ENCODE results near the gene VPS37C. TPM values are rescaled to one million over a fixed set of nuclear protein-coding genes. Genes with fewer than 3 reads are reported as not detected.
A peak's percentile ranks its signal among the peaks of the same experiment; 100 is the strongest.

VPS37C gene
- total RNA-seq, 1 experiment from 2014 or later: 24.0 TPM

DNA sequence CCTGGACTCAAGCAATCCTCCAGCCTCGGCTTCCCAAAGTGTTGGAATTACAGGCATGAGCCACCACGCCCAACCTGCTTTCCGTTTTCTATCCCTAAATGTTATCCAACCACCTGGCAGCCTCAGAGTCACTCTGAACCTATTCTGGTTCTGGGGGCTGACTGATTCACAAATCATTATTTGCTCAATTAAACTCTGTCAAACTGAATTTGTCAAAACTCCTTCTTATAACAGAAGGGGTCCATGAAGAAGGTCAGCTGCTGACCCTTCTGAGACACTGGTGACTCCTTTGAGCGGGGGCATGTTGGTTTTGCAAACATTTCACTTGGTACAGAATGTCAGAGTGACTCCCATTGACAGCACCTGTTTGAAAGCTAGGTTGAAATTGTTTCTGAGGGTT, 1.8 kb upstream of the VPS37C start:
- H3K4me1 ChIP-seq (ENCODE audit: control insufficient read depth, insufficient read depth, low read length): peaks cover 30% of the 10 kb centered on the region
- intact Hi-C loops (cut with micrococcal nuclease; ENCODE audit: unreplicated experiment): no loop called here
- H3K27me3 ChIP-seq (ENCODE audit: control insufficient read depth, insufficient read depth, low read length): no peaks in the 10 kb centered on the region
- ATAC-seq (no peak), DNase-seq (ENCODE audit: low read depth, low spot score) (no peak)
- H3K27ac ChIP-seq (ENCODE audit: low read length): no peak overlapping the region
- no peak overlapping the region for H3K4me3 ChIP-seq (ENCODE audit: low read depth in 2 of 2, low read length in 2 of 2)
- POLR2A ChIA-PET: no interaction called here
- no peaks in the 10 kb centered on the region; the same call in 1 of the 2 replicates for H3K36me3 ChIP-seq (ENCODE audit: control insufficient read depth, insufficient read depth, low read length)
- in situ Hi-C loops (cut with HindIII; ENCODE audit: low pct_unique_long_range_greater_than_20kb, low sequenced_read_pairs): no loop called here
- H3K9me3 ChIP-seq (ENCODE audit: control insufficient read depth, insufficient read depth, low read depth, low read length): no peaks in the 10 kb centered on the region
- BruUV-seq (replicated peaks): no TSS peak
- TF ChIP-seq POLR2AphosphoS5 (IDR thresholded peaks at IDR 0.05; ENCODE audit: low read depth, low read length) (no peak), TCF7L2 (IDR thresholded peaks at IDR 0.05; ENCODE audit: low read depth, low read length) (no peak), SIN3A (IDR thresholded peaks at IDR 0.05; ENCODE audit: borderline replicate concordance, insufficient read depth, low read depth, low read length) (no peak)
- TF ChIP-seq, protein P1, sequence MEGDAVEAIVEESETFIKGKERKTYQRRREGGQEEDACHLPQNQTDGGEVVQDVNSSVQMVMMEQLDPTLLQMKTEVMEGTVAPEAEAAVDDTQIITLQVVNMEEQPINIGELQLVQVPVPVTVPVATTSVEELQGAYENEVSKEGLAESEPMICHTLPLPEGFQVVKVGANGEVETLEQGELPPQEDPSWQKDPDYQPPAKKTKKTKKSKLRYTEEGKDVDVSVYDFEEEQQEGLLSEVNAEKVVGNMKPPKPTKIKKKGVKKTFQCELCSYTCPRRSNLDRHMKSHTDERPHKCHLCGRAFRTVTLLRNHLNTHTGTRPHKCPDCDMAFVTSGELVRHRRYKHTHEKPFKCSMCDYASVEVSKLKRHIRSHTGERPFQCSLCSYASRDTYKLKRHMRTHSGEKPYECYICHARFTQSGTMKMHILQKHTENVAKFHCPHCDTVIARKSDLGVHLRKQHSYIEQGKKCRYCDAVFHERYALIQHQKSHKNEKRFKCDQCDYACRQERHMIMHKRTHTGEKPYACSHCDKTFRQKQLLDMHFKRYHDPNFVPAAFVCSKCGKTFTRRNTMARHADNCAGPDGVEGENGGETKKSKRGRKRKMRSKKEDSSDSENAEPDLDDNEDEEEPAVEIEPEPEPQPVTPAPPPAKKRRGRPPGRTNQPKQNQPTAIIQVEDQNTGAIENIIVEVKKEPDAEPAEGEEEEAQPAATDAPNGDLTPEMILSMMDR (IDR thresholded peaks at IDR 0.05): no peak
- TF ChIP-seq, protein P2, sequence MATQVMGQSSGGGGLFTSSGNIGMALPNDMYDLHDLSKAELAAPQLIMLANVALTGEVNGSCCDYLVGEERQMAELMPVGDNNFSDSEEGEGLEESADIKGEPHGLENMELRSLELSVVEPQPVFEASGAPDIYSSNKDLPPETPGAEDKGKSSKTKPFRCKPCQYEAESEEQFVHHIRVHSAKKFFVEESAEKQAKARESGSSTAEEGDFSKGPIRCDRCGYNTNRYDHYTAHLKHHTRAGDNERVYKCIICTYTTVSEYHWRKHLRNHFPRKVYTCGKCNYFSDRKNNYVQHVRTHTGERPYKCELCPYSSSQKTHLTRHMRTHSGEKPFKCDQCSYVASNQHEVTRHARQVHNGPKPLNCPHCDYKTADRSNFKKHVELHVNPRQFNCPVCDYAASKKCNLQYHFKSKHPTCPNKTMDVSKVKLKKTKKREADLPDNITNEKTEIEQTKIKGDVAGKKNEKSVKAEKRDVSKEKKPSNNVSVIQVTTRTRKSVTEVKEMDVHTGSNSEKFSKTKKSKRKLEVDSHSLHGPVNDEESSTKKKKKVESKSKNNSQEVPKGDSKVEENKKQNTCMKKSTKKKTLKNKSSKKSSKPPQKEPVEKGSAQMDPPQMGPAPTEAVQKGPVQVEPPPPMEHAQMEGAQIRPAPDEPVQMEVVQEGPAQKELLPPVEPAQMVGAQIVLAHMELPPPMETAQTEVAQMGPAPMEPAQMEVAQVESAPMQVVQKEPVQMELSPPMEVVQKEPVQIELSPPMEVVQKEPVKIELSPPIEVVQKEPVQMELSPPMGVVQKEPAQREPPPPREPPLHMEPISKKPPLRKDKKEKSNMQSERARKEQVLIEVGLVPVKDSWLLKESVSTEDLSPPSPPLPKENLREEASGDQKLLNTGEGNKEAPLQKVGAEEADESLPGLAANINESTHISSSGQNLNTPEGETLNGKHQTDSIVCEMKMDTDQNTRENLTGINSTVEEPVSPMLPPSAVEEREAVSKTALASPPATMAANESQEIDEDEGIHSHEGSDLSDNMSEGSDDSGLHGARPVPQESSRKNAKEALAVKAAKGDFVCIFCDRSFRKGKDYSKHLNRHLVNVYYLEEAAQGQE (IDR thresholded peaks at IDR 0.05; ENCODE audit: insufficient read depth in 1 of 2, low read depth in 2 of 2, low read length in 1 of 2): no peak
- CTCF ChIA-PET: no interaction called here

DNA sequence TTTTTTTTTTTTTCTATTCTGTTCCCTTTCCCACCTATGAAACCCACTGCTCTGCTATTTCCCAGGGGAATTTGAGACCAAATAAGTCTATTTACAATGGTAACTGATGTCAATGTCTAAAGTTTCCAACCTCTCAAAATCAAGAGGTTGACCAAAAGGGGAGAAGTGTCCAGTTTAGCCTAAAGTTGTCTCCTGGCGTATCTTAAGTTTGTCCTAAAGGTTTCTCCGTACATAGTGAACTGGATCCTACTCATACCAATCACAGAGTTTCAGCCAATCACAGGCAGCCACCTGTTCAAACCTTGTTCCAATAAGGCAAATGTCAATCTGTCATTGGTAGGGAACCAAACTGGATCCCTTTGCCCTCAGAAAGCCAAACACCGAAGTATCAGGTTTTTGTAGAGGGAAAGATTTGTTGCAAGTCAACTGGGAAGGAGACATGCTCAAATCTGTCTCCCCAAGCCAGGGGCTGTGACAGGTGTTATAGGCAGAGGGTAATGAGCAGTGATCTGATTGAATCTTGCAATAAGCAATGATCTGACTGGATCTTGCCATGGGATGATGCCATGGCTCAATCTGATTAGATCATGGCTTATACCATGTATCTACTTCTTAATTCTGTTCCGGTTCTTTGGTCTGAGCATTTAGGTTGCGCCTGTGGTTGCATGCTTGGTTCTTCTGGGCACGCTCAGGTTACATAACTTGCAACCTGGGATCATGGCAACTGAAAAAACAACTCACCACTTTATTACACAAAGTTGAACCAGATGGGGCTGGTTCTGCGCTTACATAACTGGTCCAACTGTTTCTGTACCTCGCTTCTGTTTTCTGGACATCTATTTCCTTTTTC, 1.1 kb upstream of the VPS37C start:
- DNase-seq (ENCODE audit: low read depth, low spot score) (no peak), ATAC-seq (no peak)
- TF ChIP-seq, protein P1 (IDR thresholded peaks at IDR 0.05): no peak
- no peak for TF ChIP-seq SIN3A (IDR thresholded peaks at IDR 0.05; ENCODE audit: borderline replicate concordance, insufficient read depth, low read depth, low read length)
- no peak for TF ChIP-seq TCF7L2 (IDR thresholded peaks at IDR 0.05; ENCODE audit: low read depth, low read length)
- TF ChIP-seq POLR2AphosphoS5 (IDR thresholded peaks at IDR 0.05; ENCODE audit: low read depth, low read length): no peak; the same call in 1 of the 2 replicates
- TF ChIP-seq, protein P2 (IDR thresholded peaks at IDR 0.05; ENCODE audit: insufficient read depth in 1 of 2, low read depth in 2 of 2, low read length in 1 of 2): no peak
- Histone ChIP-seq H3K9me3 (ENCODE audit: control insufficient read depth, insufficient read depth, low read depth, low read length) (no peaks in the 10 kb centered on the region), H3K4me1 (ENCODE audit: control insufficient read depth, insufficient read depth, low read length) (peaks cover 33% of the 10 kb centered on the region), H3K27me3 (ENCODE audit: control insufficient read depth, insufficient read depth, low read length) (no peaks in the 10 kb centered on the region), H3K27ac (ENCODE audit: low read length) (peak overlapping the region; percentile 95), H3K4me3 (ENCODE audit: low read depth in 2 of 2, low read length in 2 of 2) (peak overlapping the region; percentile 69 to 90), H3K36me3 (ENCODE audit: control insufficient read depth, insufficient read depth, low read length) (no peaks in the 10 kb centered on the region; the same call in 1 of the 2 replicates)
- intact Hi-C loops (cut with micrococcal nuclease; ENCODE audit: unreplicated experiment) (no loop called here), in situ Hi-C loops (cut with HindIII; ENCODE audit: low pct_unique_long_range_greater_than_20kb, low sequenced_read_pairs) (no loop called here)
- POLR2A ChIA-PET: no interaction called here
- TSS peak; percentile 94 for BruUV-seq (replicated peaks)
- CTCF ChIA-PET: no interaction called here
